K562 (cell line): ENCODE results near the gene TMC2.

ENCODE experiments used
- E2F1 ChIP-seq: sonication (generic); formaldehyde crosslinking; IDR thresholded peaks from 2 replicates; pipeline ENCODE4 v1.8.1; 2023; ENCODE audit warnings: mild to moderate bottlenecking, missing genetic modification reagents, moderate library complexity
- E2F6 ChIP-seq, 2 experiments: IDR thresholded peaks; 2 replicates each; pipeline ENCODE4 v1.6.1; 2011; ENCODE audit warnings: borderline replicate concordance in 1 of 2, control low read depth in 1 of 2, low read depth in 1 of 2, low read length in 1 of 2, mild to moderate bottlenecking in 1 of 2, mixed read lengths in 1 of 2, moderate library complexity in 1 of 2; ENCODE audit not compliant: insufficient read depth in 1 of 2, insufficient read length in 1 of 2, poor library complexity in 1 of 2, severe bottlenecking in 1 of 2; ENCODE audit errors: extremely low read depth in 1 of 2
- EP300 ChIP-seq: IDR thresholded peaks from 2 replicates; pipeline ENCODE4 v1.6.1; 2012; ENCODE audit warnings: low read length, improper control_type of control experiment
- MYBL2 ChIP-seq, 2 experiments: fragments of 450-650 bp in 1 of 2; sonication (generic) in 1 of 2; formaldehyde crosslinking in 1 of 2; IDR thresholded peaks; 2 replicates each; pipeline versions ENCODE4 v1.6.1 to v1.8.1; 2017 to 2022; ENCODE audit warnings: borderline replicate concordance in 1 of 2, inconsistent platforms in 1 of 2, low read depth in 1 of 2, mild to moderate bottlenecking in 1 of 2, missing genetic modification reagents in 1 of 2, moderate library complexity in 1 of 2
- SP2 ChIP-seq: IDR thresholded peaks from 2 replicates; pipeline ENCODE4 v1.6.1; 2011; ENCODE audit warnings: mild to moderate bottlenecking, low read depth, low read length, moderate library complexity; ENCODE audit not compliant: poor library complexity, severe bottlenecking; ENCODE audit errors: extremely low read depth

GRCh38 chr20:2509468-2509781, 26.9 kb upstream of the TMC2 start:
- TF ChIP-seq SP2 (no peak), MYBL2 (IDR thresholded peaks at IDR 0.05; ENCODE audit: low read depth) (no peak), MYBL2 (CRISPR knock-in tag; IDR thresholded peaks at IDR 0.05; ENCODE audit: borderline replicate concordance) (no peak), E2F1 (CRISPR knock-in tag) (no peak), EP300 (no peak), E2F6 (IDR thresholded peaks at IDR 0.05; ENCODE audit: borderline replicate concordance in 1 of 2, extremely low read depth in 1 of 2, insufficient read depth in 1 of 2, insufficient read length in 1 of 2, low read depth in 1 of 2, low read length in 1 of 2, poor library complexity in 1 of 2, severe bottlenecking in 1 of 2) (peak in 1 of 2 experiments; percentile 8)
